BJ (cell line): ENCODE data around the gene RIPOR3. TPM values are rescaled to one million over a fixed set of nuclear protein-coding genes. Genes with fewer than 3 reads are reported as not detected.

ENCODE experiments used
- CTCF ChIA-PET: fragments of 350-600 bp; formaldehyde crosslinking; extraction: SDS; loops from one replicate; lab custom pipeline; 2021; ENCODE audit warnings: antibody characterized with exemption, inconsistent platforms; lab: Yijun Ruan, JAX
- POLR2A ChIA-PET: fragments of 300-600 bp; sonication (Branson Sonifier 250); formaldehyde crosslinking; extraction: SDS; loops from one replicate; lab custom pipeline; 2021; ENCODE audit warnings: antibody characterized with exemption; lab: Charles Lee
- DNase-seq: peaks from one replicate; pipeline ENCODE4 v3.0.0-alpha.2; 2011; ENCODE audit warnings: low read depth
- H3K27me3 ChIP-seq: 2 replicates; pipeline ENCODE4 v1.6.0; 2011; ENCODE audit warnings: low read length; ENCODE audit not compliant: control insufficient read depth, insufficient read depth
- H3K36me3 ChIP-seq: 2 replicates; pipeline ENCODE4 v1.5.1; 2011; ENCODE audit warnings: low read length; ENCODE audit not compliant: control insufficient read depth, insufficient read depth
- H3K4me3 ChIP-seq: 2 replicates; pipeline ENCODE4 v1.5.1; 2011; ENCODE audit warnings: low read depth, mild to moderate bottlenecking, control low read depth, low read length
- polyA plus RNA-seq: library from polyadenylated mRNA; depleted of rRNA; stranded (reverse); fragments of >200 nt; gene quantifications from 2 replicates; pipeline ENCODE4 v1.2.3, GENCODE V29; 2011
- TF ChIP-seq, protein P1 (sequence below): IDR thresholded peaks from 2 replicates; pipeline ENCODE4 v1.5.1; 2011; ENCODE audit warnings: low read depth, mild to moderate bottlenecking, control low read depth, inconsistent platforms, low read length, moderate library complexity; ENCODE audit not compliant: insufficient read depth

The RIPOR3 gene
- polyA plus RNA-seq, 1 experiment = 1.2 TPM

DNA sequence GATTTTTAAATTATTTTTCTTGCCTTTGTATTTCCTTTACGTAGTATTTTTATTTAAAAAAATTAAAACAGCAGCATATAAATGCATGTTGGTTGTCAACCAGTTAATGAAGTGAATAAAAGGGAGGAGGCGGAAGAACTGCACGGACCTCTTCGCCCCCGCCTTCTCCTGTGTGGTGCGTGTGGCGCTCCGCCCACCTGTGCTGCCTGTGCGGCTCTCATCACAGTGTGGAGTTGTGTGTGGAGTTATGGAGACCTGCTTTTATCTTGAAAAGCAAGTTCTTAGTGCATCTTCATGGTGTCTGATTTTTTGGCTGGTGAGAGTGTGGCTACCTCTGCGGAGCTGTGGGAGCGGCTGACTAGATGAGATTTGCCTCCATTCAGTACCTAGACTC is 122.8 kb downstream of the RIPOR3 start:
- TF ChIP-seq, protein P1, sequence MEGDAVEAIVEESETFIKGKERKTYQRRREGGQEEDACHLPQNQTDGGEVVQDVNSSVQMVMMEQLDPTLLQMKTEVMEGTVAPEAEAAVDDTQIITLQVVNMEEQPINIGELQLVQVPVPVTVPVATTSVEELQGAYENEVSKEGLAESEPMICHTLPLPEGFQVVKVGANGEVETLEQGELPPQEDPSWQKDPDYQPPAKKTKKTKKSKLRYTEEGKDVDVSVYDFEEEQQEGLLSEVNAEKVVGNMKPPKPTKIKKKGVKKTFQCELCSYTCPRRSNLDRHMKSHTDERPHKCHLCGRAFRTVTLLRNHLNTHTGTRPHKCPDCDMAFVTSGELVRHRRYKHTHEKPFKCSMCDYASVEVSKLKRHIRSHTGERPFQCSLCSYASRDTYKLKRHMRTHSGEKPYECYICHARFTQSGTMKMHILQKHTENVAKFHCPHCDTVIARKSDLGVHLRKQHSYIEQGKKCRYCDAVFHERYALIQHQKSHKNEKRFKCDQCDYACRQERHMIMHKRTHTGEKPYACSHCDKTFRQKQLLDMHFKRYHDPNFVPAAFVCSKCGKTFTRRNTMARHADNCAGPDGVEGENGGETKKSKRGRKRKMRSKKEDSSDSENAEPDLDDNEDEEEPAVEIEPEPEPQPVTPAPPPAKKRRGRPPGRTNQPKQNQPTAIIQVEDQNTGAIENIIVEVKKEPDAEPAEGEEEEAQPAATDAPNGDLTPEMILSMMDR = no peak
- Histone ChIP-seq H3K4me3 (no peak overlapping the region), H3K27me3 (no peaks in the 10 kb centered on the region), H3K36me3 (peaks cover 5% of the 10 kb centered on the region)
- ChIA-PET POLR2A (no interaction called here), CTCF (interaction anchor here (1.2 to 2.0 kb wide), 2 partner anchors 85 to 104 kb away, joined by 4 to 6 read pairs; no protein-coding TSS in a partner anchor)
- no peak for DNase-seq

DNA sequence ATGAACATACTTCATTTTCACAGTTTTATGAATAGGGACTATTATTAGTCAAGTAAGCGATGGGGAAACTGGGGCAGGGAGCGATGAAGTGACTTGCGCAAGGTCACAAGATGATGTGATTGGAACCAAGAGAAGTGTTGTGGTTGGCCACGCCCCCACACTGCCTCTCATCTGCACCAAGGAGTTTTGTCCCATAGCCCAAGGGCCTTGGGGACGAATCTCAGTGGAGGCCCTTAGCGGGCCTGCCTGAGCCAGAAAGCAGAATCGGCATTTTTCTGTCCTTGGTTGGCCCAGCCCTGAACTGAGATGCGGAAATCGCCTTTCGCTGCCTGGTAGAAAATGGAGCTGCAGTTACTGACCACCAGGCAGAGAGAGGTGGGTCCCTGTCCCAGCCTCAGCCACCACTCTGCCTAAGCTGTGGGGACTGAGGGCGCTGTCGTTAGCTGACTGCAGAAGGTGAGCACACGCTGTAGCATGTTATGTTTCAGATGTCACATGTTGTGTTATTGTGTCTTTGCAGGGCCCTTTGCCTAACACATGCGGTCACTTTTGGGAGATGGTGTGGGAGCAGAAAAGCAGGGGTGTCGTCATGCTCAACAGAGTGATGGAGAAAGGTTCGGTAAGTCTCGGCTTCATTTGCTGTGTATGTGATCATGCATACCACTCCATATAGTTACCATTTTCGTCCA is 123.3 kb downstream of the RIPOR3 start:
- Histone ChIP-seq H3K27me3 (no peaks in the 10 kb centered on the region), H3K4me3 (no peak overlapping the region), H3K36me3 (peaks cover 5% of the 10 kb centered on the region)
- ChIA-PET CTCF (interaction anchor here (1.2 to 2.0 kb wide), 2 partner anchors 8 to 104 kb away, joined by 3 to 6 read pairs; no protein-coding TSS in a partner anchor), POLR2A (no interaction called here)
- no peak for DNase-seq
- TF ChIP-seq, protein P1 = no peak

DNA sequence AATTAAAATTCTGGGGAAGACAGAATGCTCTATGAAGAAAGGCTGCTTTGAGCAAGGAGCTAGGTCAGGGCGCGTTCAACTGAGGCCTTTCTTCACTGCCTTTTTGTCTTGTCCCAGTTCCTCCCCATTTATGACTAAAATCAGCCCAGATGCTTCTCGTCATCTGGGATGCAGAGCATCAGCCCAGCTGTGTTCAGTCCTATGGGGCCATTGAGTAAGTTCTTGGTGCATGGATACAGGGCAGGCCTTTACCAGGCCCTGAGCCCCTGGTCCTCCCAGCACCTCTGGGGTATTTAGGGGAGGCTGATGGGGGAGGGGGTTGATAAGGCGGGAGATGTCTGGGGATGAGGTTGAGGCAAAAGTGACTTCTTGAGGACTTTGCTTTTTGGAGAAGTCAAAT is 125.5 kb downstream of the RIPOR3 start:
- Histone ChIP-seq H3K36me3 (peaks cover 5% of the 10 kb centered on the region), H3K27me3 (no peaks in the 10 kb centered on the region), H3K4me3 (no peak overlapping the region)
- POLR2A ChIA-PET = no interaction called here
- DNase-seq = no peak
- TF ChIP-seq, protein P1 = no peak
- CTCF ChIA-PET = interaction anchor here (0.6 to 2.6 kb wide), 4 partner anchors 10 to 587 kb away, joined by 3 to 15 read pairs (median 5); no protein-coding TSS in a partner anchor

DNA sequence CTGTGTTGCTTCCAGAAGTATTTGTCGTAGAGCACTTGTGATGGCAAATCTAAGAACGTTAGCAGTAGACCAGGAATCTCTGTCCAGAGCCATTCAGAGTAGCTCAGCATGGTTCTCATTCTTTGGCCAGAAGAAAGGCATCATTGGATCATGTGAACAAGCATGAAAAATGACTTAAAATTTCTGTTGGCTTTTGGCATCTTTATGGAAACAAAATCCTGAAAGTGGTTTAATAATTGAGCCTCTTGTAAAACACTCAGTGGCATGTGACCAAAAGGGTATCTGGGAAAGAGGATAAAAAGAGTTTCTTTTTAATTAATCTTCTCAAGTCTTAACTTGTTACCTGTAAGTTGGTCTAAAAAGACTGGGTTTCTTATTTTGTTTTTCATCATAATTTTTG is 126.0 kb downstream of the RIPOR3 start:
- TF ChIP-seq, protein P1 = no peak
- DNase-seq = no peak
- H3K36me3 ChIP-seq = peaks cover 5% of the 10 kb centered on the region
- CTCF ChIA-PET = interaction anchor here (1.9 to 2.6 kb wide), 2 partner anchors 11 to 14 kb away, joined by 6 to 15 read pairs; no protein-coding TSS in a partner anchor
- no peak overlapping the region for H3K4me3 ChIP-seq
- POLR2A ChIA-PET = no interaction called here
- H3K27me3 ChIP-seq = no peaks in the 10 kb centered on the region

DNA sequence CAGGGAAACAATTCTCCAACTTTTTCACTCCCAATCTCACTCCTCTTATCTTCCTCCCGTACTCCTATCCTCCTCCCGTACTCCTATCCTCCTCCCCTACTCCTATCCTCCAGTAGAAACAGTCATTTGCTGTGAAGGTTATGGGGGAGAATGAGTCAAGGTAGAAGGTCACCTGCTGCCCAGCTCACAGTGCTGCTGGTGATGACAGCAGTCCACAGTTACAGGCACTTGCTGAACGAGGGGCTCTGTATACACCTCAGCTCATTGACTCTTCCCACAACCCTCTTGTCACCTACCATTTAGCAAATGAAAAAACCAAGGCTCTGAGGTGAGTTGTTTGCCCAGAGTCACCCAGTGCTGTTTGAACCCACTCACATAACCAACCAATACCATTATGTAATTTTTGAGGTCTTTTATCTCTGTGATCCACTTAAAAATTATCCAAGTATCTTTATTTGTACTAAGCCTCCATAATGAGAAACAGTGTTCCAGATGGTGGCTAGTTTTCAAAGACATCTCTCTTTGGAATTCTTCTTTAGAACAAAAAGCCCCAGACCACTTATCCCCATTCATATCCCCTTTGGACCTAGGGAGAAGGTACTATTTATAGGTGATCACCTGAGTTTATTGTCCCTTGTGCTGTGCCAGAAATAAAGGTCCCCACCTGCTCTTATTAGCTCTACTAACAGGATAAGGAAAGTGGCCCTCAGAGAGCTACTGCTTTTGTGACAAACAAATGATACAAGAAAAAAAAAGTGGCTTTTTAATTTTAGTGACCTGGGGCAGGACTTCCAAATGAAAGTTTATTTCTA is 128.0 kb downstream of the RIPOR3 start:
- CTCF ChIA-PET = interaction anchor here (0.6 to 2.6 kb wide), 3 partner anchors 13 to 24 kb away, joined by 3 to 15 read pairs (median 3); no protein-coding TSS in a partner anchor
- Histone ChIP-seq H3K27me3 (no peaks in the 10 kb centered on the region), H3K4me3 (no peak overlapping the region), H3K36me3 (no peaks in the 10 kb centered on the region; the same call in none of the 2 replicates)
- no peak for DNase-seq
- POLR2A ChIA-PET = no interaction called here
- TF ChIP-seq, protein P1 = no peak
